HepG2 (cell line): ENCODE results near the gene MYADML2. TPM values are rescaled to one million over a fixed set of nuclear protein-coding genes. Genes with fewer than 3 reads are reported as not detected.
A peak's percentile ranks its signal among the peaks of the same experiment; 100 is the strongest.

Source experiments
- ATM ChIP-seq: fragments of 450-650 bp; IDR thresholded peaks from 2 replicates; pipeline ENCODE4 v1.7.1; 2017; ENCODE audit warnings: mild to moderate bottlenecking, borderline replicate concordance
- KAT8 ChIP-seq: IDR thresholded peaks from 2 replicates; pipeline ENCODE4 v1.6.1; 2016; ENCODE audit warnings: missing genetic modification reagents, missing compliant biosample characterization
- POGZ ChIP-seq: sonication (generic); formaldehyde crosslinking; IDR thresholded peaks from 2 replicates; pipeline ENCODE4 v1.4.0; 2020; ENCODE audit warnings: mild to moderate bottlenecking, missing genetic modification reagents
- POLR2G ChIP-seq: fragments of 200-400 bp; formaldehyde crosslinking; IDR thresholded peaks from 2 replicates; pipeline ENCODE4 v1.6.1; 2018; ENCODE audit warnings: mild to moderate bottlenecking, low read depth, low read length, moderate library complexity
- RARA ChIP-seq: IDR thresholded peaks from 2 replicates; pipeline ENCODE4 v1.6.1; 2016; ENCODE audit warnings: missing genetic modification reagents, missing compliant biosample characterization
- RFX1 ChIP-seq: fragments of 450-650 bp; IDR thresholded peaks from 2 replicates; pipeline ENCODE4 v1.6.1; 2017
- SP4 ChIP-seq: sonication (generic); formaldehyde crosslinking; IDR thresholded peaks from 2 replicates; pipeline ENCODE4 v1.8.1; 2023; ENCODE audit warnings: mild to moderate bottlenecking, missing genetic modification reagents
- SUZ12 ChIP-seq: fragments of 150-350 bp; IDR thresholded peaks from 2 replicates; pipeline ENCODE4 v1.6.1; 2014; ENCODE audit warnings: low read depth, low read length
- ZMYM3 ChIP-seq: sonication (generic); formaldehyde crosslinking; IDR thresholded peaks from 2 replicates; pipeline ENCODE4 v1.5.1; 2020; ENCODE audit warnings: mild to moderate bottlenecking, missing genetic modification reagents
- ZNF232 ChIP-seq: sonication (generic); formaldehyde crosslinking; IDR thresholded peaks from 2 replicates; pipeline ENCODE4 v1.4.0; 2020; ENCODE audit warnings: missing genetic modification reagents, borderline replicate concordance
- ZNF24 ChIP-seq: fragments of 450-650 bp; IDR thresholded peaks from 2 replicates; pipeline ENCODE4 v1.6.1; 2017; ENCODE audit warnings: antibody characterized with exemption, mild to moderate bottlenecking
- ZNF672 ChIP-seq: sonication (generic); formaldehyde crosslinking; IDR thresholded peaks from 2 replicates; pipeline ENCODE4 v1.8.1; 2022; ENCODE audit warnings: missing genetic modification reagents
- ZNF878 ChIP-seq: sonication (generic); formaldehyde crosslinking; IDR thresholded peaks from 2 replicates; pipeline ENCODE4 v1.8.1; 2023; ENCODE audit warnings: mild to moderate bottlenecking, missing genetic modification reagents, moderate library complexity
- ZZZ3 ChIP-seq: sonication (generic); formaldehyde crosslinking; IDR thresholded peaks from 2 replicates; pipeline ENCODE4 v1.4.0; 2020; ENCODE audit warnings: missing genetic modification reagents, mild to moderate bottlenecking, borderline replicate concordance
- polyA plus RNA-seq, 8 experiments: library from polyadenylated mRNA; depleted of rRNA in 3 of 8; stranded (reverse) in 7 of 8; unstranded in 1 of 8; fragments of >200 nt; fragmentation: Illumina TruSeq in 4 of 8; extraction: Trizol in 4 of 8; gene quantifications; 2 replicates each; pipeline versions ENCODE4 v1.2.1 to v1.2.3, GENCODE V29; 2011 to 2016; ENCODE audit warnings: low read depth in 4 of 8, missing spikeins in 1 of 8, mixed read lengths in 1 of 8; ENCODE audit not compliant: insufficient read depth in 1 of 8
- total RNA-seq, 5 experiments: library from RNA; depleted of rRNA; stranded (reverse); fragments of >200 nt; fragmentation: Illumina TruSeq; extraction: Trizol; gene quantifications; 2 replicates each; pipeline ENCODE4 v1.2.3, GENCODE V29; 2016; ENCODE audit warnings: low read depth in 1 of 5
- TF ChIP-seq, protein P1 (sequence below): sonication (generic); formaldehyde crosslinking; IDR thresholded peaks from 2 replicates; pipeline ENCODE4 v1.4.0; 2020; ENCODE audit warnings: missing genetic modification reagents
- TF ChIP-seq, protein P2 (sequence below): sonication (generic); formaldehyde crosslinking; IDR thresholded peaks from 2 replicates; pipeline ENCODE4 v1.5.1; 2020; ENCODE audit warnings: missing genetic modification reagents, mild to moderate bottlenecking, borderline replicate concordance
- TF ChIP-seq, protein P3 (sequence below): sonication (generic); formaldehyde crosslinking; IDR thresholded peaks from 2 replicates; pipeline ENCODE4 v1.5.0; 2020; ENCODE audit warnings: mild to moderate bottlenecking, missing genetic modification reagents, moderate library complexity
- TF ChIP-seq, protein P4 (sequence below): sonication (generic); formaldehyde crosslinking; IDR thresholded peaks from 2 replicates; pipeline ENCODE4 v1.4.0; 2020; ENCODE audit warnings: missing genetic modification reagents, mild to moderate bottlenecking, borderline replicate concordance

The MYADML2 gene
- total and polyA plus RNA-seq, 2 of the 13 experiments (the other 11 are each of a cell fraction or from before 2014, with no cell fraction given) = not detected

DNA sequence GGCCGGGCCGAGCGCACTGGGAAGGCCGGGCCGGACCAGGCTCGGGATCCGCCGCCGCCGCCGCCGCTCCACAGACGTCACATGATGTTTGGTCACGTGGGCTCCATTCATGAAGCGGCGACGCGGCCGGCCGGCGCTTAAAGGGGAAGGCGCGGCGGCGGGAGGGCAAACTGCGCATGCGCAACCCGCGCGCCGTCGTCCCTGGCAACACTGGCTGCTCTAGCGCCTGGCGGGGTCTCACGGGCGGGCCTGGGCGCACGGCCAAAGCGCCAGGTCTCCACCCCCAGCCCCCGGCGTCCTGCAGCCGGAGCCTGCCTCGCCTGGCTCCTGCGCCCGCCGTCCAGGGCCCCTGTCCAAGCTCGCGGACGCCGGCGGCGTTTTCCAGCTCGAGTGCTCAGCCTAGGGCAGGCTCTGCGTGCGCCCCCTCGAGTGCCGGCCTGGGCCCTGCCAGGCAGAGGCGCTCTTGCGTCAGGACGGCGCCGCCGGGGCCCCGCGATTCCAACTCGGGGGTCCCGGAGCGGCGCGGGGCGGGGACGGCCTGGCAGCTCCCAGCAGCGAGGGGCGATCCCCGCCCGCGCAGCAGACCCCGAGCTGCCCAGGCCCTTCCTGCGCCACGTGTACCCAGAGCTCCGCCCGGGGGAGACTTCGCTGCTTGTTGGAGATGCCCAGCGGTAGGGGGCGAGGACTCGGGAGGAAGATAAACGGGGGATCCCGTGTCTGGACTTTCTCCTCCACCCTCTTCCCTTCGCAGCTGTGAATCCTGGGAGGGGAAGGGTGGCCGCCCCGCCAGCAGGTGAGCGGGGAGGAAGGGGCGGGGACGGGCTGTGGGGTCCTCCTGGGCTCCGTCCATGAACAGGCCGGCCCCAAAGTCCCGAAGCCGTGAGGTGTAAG, 19.1 kb downstream of the MYADML2 start, which contains the start of gene MAFG (continued):
- TF ChIP-seq ZNF24 (peak; percentile 36; the same call in 1 of the 2 replicates), ZNF878 (CRISPR knock-in tag) (no peak; the same call in 1 of the 2 replicates), ATM (no peak), SUZ12 (no peak), ZNF672 (CRISPR knock-in tag) (no peak), ZMYM3 (CRISPR knock-in tag) (no peak), ZNF232 (CRISPR knock-in tag) (0 out of 2 replicates have a peak, but pooled peaks have one; percentile 42), RFX1 (peak; percentile 95), ZZZ3 (peak; percentile 90; the same call in 1 of the 2 replicates), POGZ (CRISPR knock-in tag) (peak; percentile 58; the same call in 1 of the 2 replicates), POLR2G (peak; percentile 56), KAT8 (CRISPR knock-in tag) (peak; percentile 25; the same call in 1 of the 2 replicates), RARA (CRISPR knock-in tag) (no peak), SP4 (CRISPR knock-in tag) (0 out of 2 replicates have a peak, but pooled peaks have one; percentile 66)
- TF ChIP-seq, protein P1, sequence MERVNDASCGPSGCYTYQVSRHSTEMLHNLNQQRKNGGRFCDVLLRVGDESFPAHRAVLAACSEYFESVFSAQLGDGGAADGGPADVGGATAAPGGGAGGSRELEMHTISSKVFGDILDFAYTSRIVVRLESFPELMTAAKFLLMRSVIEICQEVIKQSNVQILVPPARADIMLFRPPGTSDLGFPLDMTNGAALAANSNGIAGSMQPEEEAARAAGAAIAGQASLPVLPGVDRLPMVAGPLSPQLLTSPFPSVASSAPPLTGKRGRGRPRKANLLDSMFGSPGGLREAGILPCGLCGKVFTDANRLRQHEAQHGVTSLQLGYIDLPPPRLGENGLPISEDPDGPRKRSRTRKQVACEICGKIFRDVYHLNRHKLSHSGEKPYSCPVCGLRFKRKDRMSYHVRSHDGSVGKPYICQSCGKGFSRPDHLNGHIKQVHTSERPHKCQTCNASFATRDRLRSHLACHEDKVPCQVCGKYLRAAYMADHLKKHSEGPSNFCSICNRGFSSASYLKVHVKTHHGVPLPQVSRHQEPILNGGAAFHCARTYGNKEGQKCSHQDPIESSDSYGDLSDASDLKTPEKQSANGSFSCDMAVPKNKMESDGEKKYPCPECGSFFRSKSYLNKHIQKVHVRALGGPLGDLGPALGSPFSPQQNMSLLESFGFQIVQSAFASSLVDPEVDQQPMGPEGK = peak; percentile 88
- TF ChIP-seq, protein P2, sequence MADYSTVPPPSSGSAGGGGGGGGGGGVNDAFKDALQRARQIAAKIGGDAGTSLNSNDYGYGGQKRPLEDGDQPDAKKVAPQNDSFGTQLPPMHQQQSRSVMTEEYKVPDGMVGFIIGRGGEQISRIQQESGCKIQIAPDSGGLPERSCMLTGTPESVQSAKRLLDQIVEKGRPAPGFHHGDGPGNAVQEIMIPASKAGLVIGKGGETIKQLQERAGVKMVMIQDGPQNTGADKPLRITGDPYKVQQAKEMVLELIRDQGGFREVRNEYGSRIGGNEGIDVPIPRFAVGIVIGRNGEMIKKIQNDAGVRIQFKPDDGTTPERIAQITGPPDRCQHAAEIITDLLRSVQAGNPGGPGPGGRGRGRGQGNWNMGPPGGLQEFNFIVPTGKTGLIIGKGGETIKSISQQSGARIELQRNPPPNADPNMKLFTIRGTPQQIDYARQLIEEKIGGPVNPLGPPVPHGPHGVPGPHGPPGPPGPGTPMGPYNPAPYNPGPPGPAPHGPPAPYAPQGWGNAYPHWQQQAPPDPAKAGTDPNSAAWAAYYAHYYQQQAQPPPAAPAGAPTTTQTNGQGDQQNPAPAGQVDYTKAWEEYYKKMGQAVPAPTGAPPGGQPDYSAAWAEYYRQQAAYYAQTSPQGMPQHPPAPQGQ (CRISPR knock-in tag) = no peak; the same call in 1 of the 2 replicates
- TF ChIP-seq, protein P3, sequence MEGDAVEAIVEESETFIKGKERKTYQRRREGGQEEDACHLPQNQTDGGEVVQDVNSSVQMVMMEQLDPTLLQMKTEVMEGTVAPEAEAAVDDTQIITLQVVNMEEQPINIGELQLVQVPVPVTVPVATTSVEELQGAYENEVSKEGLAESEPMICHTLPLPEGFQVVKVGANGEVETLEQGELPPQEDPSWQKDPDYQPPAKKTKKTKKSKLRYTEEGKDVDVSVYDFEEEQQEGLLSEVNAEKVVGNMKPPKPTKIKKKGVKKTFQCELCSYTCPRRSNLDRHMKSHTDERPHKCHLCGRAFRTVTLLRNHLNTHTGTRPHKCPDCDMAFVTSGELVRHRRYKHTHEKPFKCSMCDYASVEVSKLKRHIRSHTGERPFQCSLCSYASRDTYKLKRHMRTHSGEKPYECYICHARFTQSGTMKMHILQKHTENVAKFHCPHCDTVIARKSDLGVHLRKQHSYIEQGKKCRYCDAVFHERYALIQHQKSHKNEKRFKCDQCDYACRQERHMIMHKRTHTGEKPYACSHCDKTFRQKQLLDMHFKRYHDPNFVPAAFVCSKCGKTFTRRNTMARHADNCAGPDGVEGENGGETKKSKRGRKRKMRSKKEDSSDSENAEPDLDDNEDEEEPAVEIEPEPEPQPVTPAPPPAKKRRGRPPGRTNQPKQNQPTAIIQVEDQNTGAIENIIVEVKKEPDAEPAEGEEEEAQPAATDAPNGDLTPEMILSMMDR (CRISPR knock-in tag) = peak; percentile 73
- TF ChIP-seq, protein P4, sequence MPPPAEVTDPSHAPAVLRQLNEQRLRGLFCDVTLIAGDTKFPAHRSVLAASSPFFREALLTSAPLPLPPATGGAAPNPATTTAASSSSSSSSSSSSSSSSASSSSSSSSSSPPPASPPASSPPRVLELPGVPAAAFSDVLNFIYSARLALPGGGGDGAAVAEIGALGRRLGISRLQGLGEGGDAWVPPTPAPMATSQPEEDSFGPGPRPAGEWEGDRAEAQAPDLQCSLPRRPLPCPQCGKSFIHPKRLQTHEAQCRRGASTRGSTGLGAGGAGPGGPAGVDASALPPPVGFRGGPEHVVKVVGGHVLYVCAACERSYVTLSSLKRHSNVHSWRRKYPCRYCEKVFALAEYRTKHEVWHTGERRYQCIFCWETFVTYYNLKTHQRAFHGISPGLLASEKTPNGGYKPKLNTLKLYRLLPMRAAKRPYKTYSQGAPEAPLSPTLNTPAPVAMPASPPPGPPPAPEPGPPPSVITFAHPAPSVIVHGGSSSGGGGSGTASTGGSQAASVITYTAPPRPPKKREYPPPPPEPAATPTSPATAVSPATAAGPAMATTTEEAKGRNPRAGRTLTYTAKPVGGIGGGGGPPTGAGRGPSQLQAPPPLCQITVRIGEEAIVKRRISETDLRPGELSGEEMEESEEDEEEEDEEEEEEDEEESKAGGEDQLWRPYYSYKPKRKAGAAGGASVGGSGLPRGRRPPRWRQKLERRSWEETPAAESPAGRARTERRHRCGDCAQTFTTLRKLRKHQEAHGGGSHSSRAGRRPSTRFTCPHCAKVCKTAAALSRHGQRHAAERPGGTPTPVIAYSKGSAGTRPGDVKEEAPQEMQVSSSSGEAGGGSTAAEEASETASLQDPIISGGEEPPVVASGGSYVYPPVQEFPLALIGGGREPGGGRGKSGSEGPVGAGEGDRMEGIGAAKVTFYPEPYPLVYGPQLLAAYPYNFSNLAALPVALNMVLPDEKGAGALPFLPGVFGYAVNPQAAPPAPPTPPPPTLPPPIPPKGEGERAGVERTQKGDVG = no peak
